Large intestine (tissue), 3 donors: ENCODE measurements around the gene PIGR. TPM values are rescaled to one million over a fixed set of nuclear protein-coding genes. Genes with fewer than 3 reads are reported as not detected.

Experiments
- DNase-seq, 2 donors: peaks; one replicate each; pipeline versions ENCODE4 v3.0.0 to v3.0.0-alpha.2; 2013
- H3K27ac ChIP-seq: one replicate; pipeline ENCODE4 v1.5.1; 2013; ENCODE audit warnings: low read length
- H3K27me3 ChIP-seq: 2 replicates; pipeline ENCODE4 v1.6.1; 2013; ENCODE audit warnings: low read length; ENCODE audit not compliant: control insufficient read depth, insufficient read depth
- H3K36me3 ChIP-seq: 2 replicates; pipeline ENCODE4 v1.6.1; 2013; ENCODE audit warnings: low read length; ENCODE audit not compliant: control insufficient read depth, insufficient read depth
- H3K4me1 ChIP-seq: one replicate; pipeline ENCODE4 v1.6.1; 2013; ENCODE audit warnings: low read length; ENCODE audit not compliant: control insufficient read depth, insufficient read depth
- H3K4me3 ChIP-seq: one replicate; pipeline ENCODE4 v1.5.1; 2013; ENCODE audit warnings: low read length
- H3K9me3 ChIP-seq: one replicate; pipeline ENCODE4 v1.6.1; 2013; ENCODE audit warnings: mild to moderate bottlenecking, low read depth, low read length, moderate library complexity; ENCODE audit not compliant: control insufficient read depth
- WGBS: methylation state at CpG from one replicate; pipeline ENCODE4 v1.1.5; 2013; ENCODE audit warnings: low lambda C conversion rate; ENCODE audit not compliant: insufficient coverage; 5-methylcytosine and 5-hydroxymethylcytosine counted together
- polyA plus RNA-seq: library from polyadenylated mRNA; unstranded; fragments of 120-200 nt; gene quantifications from one replicate; pipeline ENCODE4 v1.2.1, GENCODE V29; 2013

Gene PIGR
- polyA plus RNA-seq, 1 donor: 23.7 TPM

- Histone ChIP-seq H3K4me1 (peaks cover 27% of the 10 kb centered on the region), H3K27ac (no peak overlapping the region), H3K36me3 (no peaks in the 10 kb centered on the region), H3K9me3 (no peaks in the 10 kb centered on the region), H3K4me3 (no peak overlapping the region), H3K27me3 (no peaks in the 10 kb centered on the region)
- 100% methylated on average over 1 of the region's 6 CpGs for WGBS
- no peak for DNase-seq
These were observed 8.8 kb downstream of the PIGR start for GRCh38 chr1:206937425-206937824.

- Histone ChIP-seq H3K27ac (no peak overlapping the region), H3K4me1 (peaks cover 11% of the 10 kb centered on the region), H3K36me3 (no peaks in the 10 kb centered on the region), H3K9me3 (no peaks in the 10 kb centered on the region), H3K27me3 (no peaks in the 10 kb centered on the region), H3K4me3 (no peak overlapping the region)
- no peak for DNase-seq
- no CpG with 5 or more reads among the region's 19 CpGs for WGBS
These were observed 10.7 kb downstream of the PIGR start for GRCh38 chr1:206935491-206936067.

GRCh38 chr1:206933333-206933945, 12.8 kb downstream of the PIGR start:
- no peak overlapping the region for H3K27ac ChIP-seq
- no peak overlapping the region for H3K4me3 ChIP-seq
- H3K36me3 ChIP-seq: no peaks in the 10 kb centered on the region
- no peak for DNase-seq
- peaks cover 6% of the 10 kb centered on the region for H3K4me1 ChIP-seq
- no peaks in the 10 kb centered on the region for H3K27me3 ChIP-seq
- no peaks in the 10 kb centered on the region for H3K9me3 ChIP-seq
- WGBS: no CpG with 5 or more reads among the region's 8 CpGs

- no peaks in the 10 kb centered on the region for H3K9me3 ChIP-seq
- WGBS: no CpG with 5 or more reads among the region's 8 CpGs
- H3K27ac ChIP-seq: no peak overlapping the region
- no peak overlapping the region for H3K4me3 ChIP-seq
- no peak for DNase-seq
- peaks cover 14% of the 10 kb centered on the region for H3K4me1 ChIP-seq
- no peaks in the 10 kb centered on the region for H3K27me3 ChIP-seq
- H3K36me3 ChIP-seq: no peaks in the 10 kb centered on the region
These were observed 14.1 kb downstream of the PIGR start for GRCh38 chr1:206932177-206932576.

GRCh38 chr1:206931709-206932108, 14.6 kb downstream of the PIGR start:
- H3K36me3 ChIP-seq: no peaks in the 10 kb centered on the region
- no peak for DNase-seq
- no peak overlapping the region for H3K27ac ChIP-seq
- no peaks in the 10 kb centered on the region for H3K27me3 ChIP-seq
- H3K4me3 ChIP-seq: no peak overlapping the region
- 100% methylated on average over 1 of the region's 6 CpGs for WGBS
- no peaks in the 10 kb centered on the region for H3K9me3 ChIP-seq
- peaks cover 19% of the 10 kb centered on the region for H3K4me1 ChIP-seq

GRCh38 chr1:206930210-206930798, 16.0 kb downstream of the PIGR start:
- no peaks in the 10 kb centered on the region for H3K27me3 ChIP-seq
- no peak overlapping the region for H3K4me3 ChIP-seq
- no peak overlapping the region for H3K27ac ChIP-seq
- no peak for DNase-seq
- peaks cover 25% of the 10 kb centered on the region for H3K4me1 ChIP-seq
- no peaks in the 10 kb centered on the region for H3K9me3 ChIP-seq
- no peaks in the 10 kb centered on the region for H3K36me3 ChIP-seq
- WGBS: no CpG with 5 or more reads among the region's 17 CpGs

GRCh38 chr1:206929524-206929923, 16.7 kb downstream of the PIGR start:
- WGBS: no CpG with 5 or more reads among the region's 6 CpGs
- peaks cover 31% of the 10 kb centered on the region for H3K4me1 ChIP-seq
- H3K4me3 ChIP-seq: no peak overlapping the region
- H3K36me3 ChIP-seq: no peaks in the 10 kb centered on the region
- no peaks in the 10 kb centered on the region for H3K9me3 ChIP-seq
- no peaks in the 10 kb centered on the region for H3K27me3 ChIP-seq
- H3K27ac ChIP-seq: no peak overlapping the region
- no peak for DNase-seq

- WGBS: no CpG with 5 or more reads among the region's 2 CpGs
- Histone ChIP-seq H3K27me3 (no peaks in the 10 kb centered on the region), H3K27ac (peak overlapping the region; percentile 78), H3K4me1 (peaks cover 38% of the 10 kb centered on the region), H3K36me3 (no peaks in the 10 kb centered on the region), H3K9me3 (no peaks in the 10 kb centered on the region), H3K4me3 (no peak overlapping the region)
- peak in 1 of 2 donors; percentile 43 for DNase-seq
These were observed 20.0 kb downstream of the PIGR start for GRCh38 chr1:206926286-206926685.

GRCh38 chr1:206925106-206925736, 21.0 kb downstream of the PIGR start:
- WGBS: 94% methylated on average over 2 of the region's 11 CpGs
- Histone ChIP-seq H3K27me3 (no peaks in the 10 kb centered on the region), H3K27ac (peak overlapping the region; percentile 78), H3K36me3 (no peaks in the 10 kb centered on the region), H3K9me3 (no peaks in the 10 kb centered on the region), H3K4me1 (peaks cover 39% of the 10 kb centered on the region), H3K4me3 (no peak overlapping the region)
- peak; percentile 84 to 89 for DNase-seq

GRCh38 chr1:206924592-206925105, 21.6 kb downstream of the PIGR start:
- Histone ChIP-seq H3K36me3 (no peaks in the 10 kb centered on the region), H3K27ac (peak overlapping the region; percentile 50), H3K4me1 (peaks cover 39% of the 10 kb centered on the region), H3K9me3 (no peaks in the 10 kb centered on the region), H3K27me3 (no peaks in the 10 kb centered on the region), H3K4me3 (no peak overlapping the region)
- WGBS: 80% methylated on average over 1 of the region's 8 CpGs
- no peak for DNase-seq
